T follicular helper cell (primary cell): Measurements from ENCODE around the gene COX15.
"Not testable (repeated sequence)": the region's sequence is repeated elsewhere in the genome, so short reads cannot be mapped to it uniquely, and the experiment has no call there.

Experiments used
- DNase-seq: peaks from one replicate; pipeline ENCODE4 v3.0.0-alpha.2; 2020; ENCODE audit warnings: low read depth

Gene COX15

DNA sequence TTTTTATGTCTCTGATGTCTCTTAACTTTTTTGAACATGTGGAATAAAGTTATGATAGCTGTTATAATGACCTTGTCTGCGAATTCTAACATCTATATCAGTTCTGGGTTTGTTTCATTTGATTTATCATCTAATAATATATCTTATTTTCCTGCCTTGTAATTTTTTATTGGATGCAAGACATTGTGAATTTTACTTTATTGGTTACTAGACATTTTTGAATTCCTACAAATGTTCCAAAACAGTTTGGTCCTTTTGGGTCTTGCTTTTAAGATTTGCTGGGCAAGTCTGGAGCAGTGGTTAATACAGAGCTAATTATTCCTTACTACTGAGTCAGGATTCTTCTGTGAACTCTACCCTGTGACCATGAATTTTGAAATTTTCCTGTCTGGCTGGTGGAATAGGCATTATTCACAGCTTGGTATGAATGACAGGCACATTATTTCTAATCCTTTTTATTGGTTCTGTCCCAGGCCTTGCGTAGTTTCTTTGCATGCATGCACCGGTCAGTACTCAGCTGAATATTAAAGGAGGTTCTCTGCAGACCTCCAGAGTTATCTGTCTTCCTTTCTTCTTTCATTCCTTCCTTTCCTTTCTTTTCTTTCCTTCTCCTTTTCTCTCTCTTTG, 9.1 kb upstream of the COX15 start:
- DNase-seq = no peak

DNA sequence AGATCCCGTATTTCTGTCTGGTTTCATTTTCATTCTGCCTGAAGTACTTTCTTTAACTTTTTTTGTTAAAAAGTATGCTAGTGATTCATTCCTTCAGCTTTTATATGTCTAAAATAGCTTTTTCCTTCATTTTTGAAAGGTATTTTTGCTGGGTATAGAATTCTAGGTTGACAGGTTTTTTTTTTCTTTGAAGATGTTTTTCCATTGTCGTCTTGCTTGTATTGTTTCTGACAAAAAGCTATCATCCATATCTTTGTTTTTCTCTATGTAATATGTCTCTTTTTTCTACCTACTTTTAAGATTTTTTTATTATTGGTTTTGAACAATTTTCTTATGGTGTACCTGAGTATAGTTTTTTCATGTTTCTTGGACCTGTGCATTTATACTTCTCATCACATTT, 8.3 kb upstream of the COX15 start:
- no peak for DNase-seq

DNA sequence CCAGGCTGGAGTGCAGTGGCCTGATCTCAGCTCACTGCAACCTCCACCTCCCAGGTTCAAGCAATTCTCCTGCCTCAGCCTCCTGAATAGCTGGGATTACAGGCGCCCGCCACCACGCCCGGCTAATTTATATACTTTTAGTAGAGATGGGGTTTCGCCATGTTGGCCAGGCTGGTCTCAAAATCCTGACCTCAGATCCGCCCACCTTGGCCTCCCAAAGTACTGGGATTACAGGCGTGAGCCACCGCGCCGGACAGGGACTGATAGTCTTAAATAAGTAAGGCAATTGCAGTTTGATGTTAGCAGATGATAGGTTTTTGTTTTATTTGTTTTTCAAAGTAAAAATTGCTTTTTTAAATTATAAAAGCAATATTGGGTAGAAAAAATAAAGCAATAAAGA, 2.2 kb upstream of the COX15 start:
- DNase-seq = not testable (repeated sequence)

DNA sequence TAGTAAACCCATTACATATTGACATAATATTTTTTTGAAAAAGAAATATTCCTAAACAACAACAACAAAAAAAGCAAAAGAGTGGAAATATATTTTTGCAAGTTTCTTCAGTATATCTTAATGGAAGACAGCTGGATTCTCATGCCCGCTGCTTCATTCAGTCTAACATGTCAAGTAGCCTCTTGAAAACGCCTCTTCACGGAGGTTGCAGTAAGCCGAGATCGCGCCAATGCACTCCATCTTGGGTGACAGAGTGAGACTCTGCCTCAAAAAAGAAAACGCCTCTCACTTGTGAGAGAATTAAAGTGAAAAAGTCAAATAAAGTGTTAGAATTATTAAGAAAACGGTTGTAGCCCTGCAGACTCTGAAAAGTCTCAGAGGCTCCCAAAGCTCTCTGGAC, 1.4 kb upstream of the COX15 start:
- DNase-seq = no peak

DNA sequence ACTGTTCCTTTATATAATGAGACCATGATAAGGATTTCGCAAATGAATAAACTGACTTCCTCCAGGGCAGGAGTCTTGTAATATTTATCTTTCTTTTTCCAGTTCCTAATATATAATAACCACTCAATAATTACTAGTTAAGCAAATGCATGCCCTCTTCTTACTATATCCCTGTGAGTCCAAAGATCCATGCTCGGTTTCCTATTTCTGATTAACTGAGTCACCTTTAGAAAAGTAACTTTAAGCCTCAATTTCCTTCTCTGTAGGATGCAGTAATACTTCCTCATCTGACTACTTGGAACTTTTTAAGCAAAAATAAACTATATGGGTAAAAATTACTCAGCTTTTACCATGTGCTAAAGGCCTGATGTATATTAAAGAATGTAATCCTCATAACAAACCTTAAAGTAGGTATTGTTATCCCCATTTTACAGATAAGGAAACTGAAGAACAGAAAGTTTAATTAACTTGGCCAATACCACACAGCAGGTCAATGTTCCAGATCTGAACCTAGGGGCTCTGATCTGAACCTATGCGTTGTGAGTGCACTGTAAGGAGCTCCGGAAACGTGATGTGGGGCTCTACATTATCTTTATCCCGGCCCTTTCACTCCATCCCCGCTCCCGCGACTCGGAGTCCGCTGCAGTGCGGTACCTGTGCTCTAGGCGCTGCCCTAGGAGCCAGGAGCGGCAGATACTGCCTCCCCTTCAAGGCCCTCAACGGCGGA, 458 bp downstream of the COX15 start:
- DNase-seq = no peak

DNA sequence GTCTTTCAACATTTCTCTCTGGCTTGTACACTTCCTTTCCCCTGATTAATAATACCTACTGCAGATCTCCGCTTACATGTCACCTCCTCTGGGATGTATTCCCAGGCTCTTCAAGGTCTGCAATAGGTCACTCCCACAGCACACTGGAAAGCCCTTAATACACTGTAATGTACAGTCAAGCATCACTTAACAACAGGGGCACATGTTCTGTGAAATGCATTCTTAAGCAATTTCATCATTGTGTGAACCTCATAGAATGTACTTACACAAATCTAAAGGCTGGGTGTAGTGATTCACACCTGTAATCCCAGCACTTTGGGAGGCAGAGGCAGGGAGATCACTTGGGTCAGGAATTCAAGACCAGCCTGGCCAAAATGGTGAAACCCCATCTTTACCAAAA, 1.9 kb downstream of the COX15 start:
- DNase-seq = no peak

DNA sequence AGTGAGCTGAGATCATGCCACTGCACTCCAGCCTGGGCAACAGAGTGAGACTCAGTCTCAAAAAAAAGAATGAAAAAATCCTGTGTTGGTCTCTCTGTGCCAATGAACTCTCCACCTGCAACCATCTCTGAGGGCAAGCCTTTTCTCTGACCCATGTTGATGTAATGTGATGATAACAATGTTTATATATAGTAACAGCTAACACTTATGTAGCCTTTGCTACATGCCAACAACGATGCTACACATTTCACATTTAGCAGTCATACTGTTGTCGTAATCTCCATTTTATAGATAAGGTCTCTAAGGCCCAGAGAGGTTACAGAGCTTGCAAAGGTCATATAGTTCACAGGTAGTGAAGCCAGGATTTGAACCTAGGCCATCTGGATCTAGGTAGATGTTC, 11.5 kb downstream of the COX15 start:
- no peak for DNase-seq

DNA sequence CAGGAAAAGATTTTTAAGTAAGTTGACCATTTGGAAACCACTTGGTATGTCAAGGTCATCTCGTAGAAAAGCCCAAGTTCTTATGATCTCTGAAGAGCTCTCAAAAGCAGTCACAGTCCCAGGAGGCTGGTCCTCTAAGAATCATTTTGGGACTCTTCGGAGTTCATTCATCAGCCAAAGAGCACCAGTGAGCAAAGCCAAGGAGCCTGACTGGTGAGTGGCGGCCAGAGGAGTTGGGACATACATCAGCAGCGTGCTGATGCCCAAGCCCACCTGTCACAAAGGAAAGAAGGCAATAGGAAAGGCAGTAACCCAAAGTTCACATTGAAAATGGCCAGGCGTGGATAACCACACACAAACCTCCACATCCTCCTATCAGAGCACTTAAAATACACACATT, 17.5 kb downstream of the COX15 start:
- no peak for DNase-seq

DNA sequence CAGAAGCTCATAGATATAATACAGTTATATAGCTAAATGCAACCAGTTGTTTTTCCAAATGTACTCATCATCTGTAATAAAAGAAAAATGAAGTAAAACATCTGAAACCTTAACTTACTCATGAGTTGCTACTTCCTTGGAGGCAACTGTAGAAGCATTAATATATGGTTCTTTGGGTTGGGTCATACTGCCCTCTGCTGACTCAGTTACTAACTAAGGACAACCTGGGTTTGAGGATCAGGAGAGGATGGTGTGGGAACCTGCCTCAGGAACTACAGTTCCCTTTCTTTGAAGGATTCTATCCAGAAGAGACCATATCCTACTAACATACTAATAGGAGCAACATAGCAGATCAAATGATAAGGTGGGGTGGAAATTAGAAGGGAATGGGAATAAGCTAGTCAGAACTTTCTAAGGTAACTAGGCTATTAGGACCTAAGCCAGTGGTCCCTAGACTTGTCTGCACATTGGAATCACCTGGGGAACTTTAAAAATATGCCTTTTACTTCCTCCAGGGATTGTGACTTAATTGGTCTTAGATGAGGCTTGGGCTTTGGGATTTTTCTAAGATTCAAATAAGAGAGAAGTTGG, 20.7 kb downstream of the COX15 start:
- DNase-seq = peak; percentile 5

DNA sequence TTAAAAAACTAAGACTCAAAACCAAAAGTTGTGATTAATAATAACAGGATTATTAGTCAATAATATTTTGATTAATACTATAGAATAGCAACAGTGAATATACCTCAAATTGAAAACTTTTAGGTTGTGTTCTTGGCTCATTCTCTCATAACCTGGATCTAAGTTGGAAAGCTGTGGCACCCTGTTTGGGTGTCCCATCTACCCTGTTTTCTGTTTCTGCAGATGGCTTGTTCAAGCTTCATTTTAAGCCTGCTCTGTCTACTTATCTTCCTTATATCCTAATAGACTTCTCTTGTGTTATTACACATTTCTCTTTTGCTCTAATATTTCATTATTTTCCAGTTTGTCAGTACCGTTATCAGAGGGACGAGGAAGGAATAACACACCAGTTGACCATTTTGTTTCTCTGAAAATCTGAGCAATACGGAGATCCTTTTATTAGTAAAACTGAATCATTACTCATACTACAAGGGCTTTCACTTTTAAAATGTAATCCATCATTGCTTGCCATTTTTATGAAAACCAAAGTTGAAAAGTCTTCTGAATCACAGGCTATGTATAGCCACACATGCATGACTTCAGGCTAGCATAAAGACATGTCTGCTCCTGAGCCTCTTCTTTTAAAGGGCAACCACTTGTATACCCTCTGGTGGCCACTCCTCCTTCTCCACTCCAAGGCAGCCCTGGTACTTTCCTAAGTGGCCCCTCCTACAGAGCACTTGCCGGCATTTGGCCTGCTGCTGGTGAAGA, 22.3 kb downstream of the COX15 start:
- DNase-seq = no peak

DNA sequence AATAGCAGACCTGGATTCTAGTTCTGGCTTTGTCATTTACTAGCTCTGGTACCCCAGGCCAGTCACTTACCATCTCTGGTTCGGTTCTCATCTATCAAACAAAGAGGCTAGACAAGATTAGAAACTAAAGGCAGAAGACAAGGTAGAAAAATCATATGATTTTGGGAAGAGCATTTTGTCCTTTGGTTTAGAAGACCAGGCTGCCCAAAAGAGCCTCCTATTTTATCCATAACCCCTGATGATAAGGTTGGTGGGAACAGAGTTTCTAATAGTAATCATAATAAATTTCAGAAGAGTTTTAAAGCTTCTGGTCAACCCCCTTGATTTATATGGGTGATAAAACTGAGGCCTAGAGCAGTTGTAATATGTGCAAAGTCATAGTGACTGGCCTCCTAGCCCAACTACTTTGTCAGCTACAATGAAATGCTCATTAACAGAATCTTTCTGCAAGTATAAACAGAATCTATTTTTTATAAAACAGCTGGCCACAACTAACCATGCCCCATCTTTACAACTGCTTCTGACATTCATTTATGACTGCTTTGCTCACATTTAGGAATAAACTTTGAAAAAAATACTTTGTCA, 23.4 kb downstream of the COX15 start:
- DNase-seq = no peak

DNA sequence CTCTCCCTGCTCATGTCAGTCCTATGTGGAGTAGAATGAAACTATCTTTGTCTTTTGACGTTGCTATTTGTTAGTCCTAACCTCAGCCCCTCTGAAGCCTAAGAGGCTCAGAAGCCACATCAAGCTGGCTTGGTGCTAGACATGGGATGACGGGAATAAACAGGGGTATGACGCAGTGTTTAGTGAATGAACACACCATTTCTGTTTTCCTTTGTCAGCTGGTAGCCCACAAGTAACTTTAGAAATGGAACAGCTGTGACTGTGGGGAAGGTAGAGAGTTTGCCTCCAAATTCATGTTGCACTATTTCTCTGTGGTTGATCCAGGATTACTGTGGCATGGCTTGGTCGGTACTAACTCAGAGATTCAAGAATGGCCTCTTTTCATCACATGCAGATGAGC, 31.3 kb downstream of the COX15 start:
- no peak for DNase-seq

DNA sequence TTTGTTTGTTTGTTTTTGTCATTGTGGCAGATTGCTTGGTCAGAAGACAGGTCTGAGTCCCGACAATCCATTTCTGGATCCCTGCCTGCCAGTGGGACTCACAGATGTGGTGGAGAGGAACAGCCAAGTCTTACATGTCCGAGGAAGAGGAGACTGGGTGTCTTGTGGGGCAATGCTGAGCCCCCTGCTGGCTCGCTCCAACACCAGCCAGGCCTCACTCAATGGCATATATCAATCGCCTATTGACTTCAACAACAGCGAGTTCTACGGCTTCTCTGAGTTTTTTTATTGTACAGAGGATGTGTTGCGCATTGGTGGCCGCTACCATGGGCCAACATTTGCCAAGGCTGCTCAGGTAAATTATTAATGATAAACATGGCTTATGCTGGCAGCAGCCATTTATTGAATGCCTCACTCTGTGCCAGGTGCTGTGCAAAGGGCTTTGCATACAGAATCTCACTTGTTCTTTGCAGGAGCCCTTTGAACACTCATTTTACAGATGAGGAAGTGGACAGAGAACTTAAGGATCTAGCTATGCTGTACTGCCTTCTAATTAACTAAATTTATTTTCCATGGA, 33.3 kb downstream of the COX15 start:
- DNase-seq = no peak

DNA sequence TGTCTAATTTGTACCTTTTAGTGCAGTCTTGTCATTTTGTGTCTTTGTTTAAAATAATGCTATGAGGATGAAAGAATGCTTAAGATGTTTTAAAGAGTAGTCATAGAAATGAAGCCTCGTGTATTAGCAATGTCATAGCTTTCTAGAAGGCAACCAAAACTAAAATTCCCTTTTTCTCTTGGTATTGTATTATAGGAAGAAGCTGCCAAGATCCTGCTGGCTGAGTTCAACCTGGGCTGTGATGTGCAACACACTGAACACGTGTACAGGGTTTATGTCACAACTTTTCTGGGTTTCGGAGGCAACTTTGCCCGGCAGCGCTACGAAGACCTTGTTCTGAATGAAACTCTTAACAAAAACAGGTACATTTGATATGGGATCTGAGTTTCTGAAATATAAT, 36.2 kb downstream of the COX15 start:
- DNase-seq = no peak

DNA sequence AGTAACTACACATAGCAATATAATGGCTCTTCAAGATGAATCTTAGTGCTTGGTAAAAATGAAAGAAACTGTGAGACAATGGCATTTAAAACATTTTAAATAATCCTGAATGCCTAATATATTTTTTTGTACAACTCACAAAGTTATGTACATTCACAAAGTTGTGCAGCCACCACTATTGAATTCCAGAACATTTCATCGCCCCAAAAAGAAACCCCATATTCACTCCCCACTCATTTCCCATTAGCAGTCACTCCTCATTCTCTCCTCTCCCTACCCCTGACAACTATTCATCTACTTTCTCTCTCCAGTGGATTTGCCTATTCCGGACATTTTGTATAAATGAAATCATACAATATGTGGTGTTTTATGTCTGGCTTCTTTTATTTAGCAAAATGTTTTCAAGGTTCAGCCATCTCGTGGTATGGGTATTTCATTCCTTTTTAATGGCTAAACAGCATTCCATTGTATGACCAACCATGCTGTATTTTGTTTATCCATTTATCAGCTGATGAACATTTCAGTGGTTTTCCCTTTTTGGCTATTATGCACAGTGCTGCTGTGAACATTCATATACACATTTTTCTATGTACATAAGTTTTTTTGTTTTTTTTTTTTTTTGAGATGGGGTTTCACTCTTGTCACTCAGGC, 37.9 kb downstream of the COX15 start:
- no peak for DNase-seq

DNA sequence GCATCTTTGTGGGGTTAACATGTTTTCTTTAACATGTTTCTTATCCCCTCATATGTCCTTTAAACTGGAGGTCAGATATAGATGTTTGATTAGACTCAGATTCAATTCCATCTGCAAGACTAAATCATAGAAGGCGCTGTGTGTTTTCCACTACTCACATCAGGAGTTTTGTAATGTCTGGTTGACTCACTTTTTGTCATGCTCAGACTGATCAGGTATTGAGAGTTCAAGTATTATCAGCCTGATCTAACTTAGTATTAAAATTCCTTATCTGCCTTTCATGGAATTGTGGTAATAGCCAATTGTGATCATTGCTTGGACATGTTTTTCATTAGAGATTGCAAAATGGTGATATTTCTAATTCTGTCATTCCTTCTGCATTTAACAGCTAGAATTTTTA, 42.5 kb downstream of the COX15 start:
- no peak for DNase-seq

DNA sequence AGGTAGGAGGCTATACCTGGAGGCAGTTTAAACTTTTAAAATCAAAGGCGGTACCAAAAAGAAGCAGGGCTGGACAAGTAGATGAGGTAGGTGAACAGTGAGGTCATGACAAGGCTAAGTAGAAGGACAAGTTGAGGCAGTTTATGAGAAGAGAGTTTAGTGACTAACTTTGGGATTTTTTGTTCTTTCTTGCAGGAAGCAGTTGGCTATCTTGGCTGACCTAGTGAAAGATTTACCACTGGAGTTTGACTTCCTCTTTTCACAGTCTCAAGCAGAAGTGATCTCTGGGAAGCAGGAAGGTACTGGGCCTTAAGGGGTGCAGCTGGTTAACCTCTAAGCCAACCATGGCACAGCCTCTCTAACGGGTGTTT, 46.3 kb downstream of the COX15 start:
- no peak for DNase-seq

DNA sequence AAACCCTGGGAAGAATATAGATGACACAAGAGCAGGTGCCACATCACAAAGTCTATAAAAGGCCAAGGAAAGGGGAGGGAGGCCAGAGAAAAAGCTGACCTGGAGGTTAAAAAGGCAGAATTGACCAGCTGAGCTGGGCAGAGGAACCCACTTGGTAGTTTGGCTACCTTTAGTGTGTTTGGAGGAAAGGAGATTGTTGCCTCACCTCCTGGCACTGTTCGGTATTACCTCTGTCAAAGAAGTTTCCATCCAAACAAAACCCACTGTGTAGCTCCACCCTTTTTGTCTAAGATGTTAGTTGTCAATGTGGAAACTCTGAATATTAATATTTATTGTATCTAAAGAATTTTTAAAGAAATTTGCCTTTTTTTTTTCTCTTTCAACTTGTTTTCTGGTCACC, 49.2 kb downstream of the COX15 start:
- DNase-seq = no peak
